B cell (primary cell): Measurements from ENCODE around the gene SOX6.

ENCODE experiments used
- CTCF ChIP-seq: fragments of 200-600 bp; IDR thresholded peaks from one replicate; pipeline ENCODE4 v1.8.0; 2022; ENCODE audit warnings: antibody characterized with exemption, mild to moderate bottlenecking
- EZH2 ChIP-seq: IDR thresholded peaks from 2 replicates; pipeline ENCODE4 v1.6.1; 2012; ENCODE audit warnings: borderline replicate concordance, low read depth, mild to moderate bottlenecking, moderate library complexity, low read length; ENCODE audit not compliant: insufficient read depth, poor library complexity, severe bottlenecking

- TF ChIP-seq CTCF: no peak
- TF ChIP-seq EZH2: no peak
Measured at GRCh38 chr11:16125796-16126195, 230.6 kb downstream of the SOX6 start.
